Progenitor cell of endocrine pancreas (in vitro differentiated cells): ENCODE measurements around the gene KIRREL1. TPM values are rescaled to one million over a fixed set of nuclear protein-coding genes. Genes with fewer than 3 reads are reported as not detected.

Experiments
- DNase-seq: peaks from one replicate; pipeline ENCODE4 v3.0.0; 2021; ENCODE audit warnings: low spot score; ENCODE audit not compliant: unreplicated experiment
- H3K27ac Mint-ChIP-seq: 2 replicates; pipeline ENCODE4 v1.8.0; 2021; ENCODE audit warnings: mild to moderate bottlenecking, moderate library complexity, mixed read lengths
- H3K27me3 Mint-ChIP-seq: 2 replicates; pipeline ENCODE4 v1.8.0; 2021; ENCODE audit warnings: mixed read lengths
- H3K36me3 Mint-ChIP-seq: 2 replicates; pipeline ENCODE4 v1.8.0; 2022; ENCODE audit warnings: mixed read lengths; ENCODE audit not compliant: insufficient read depth
- H3K4me1 Mint-ChIP-seq: 2 replicates; pipeline ENCODE4 v1.8.0; 2021; ENCODE audit warnings: low read depth, mixed read lengths
- H3K4me3 Mint-ChIP-seq: 2 replicates; pipeline ENCODE4 v1.8.0; 2021; ENCODE audit warnings: low read depth, mild to moderate bottlenecking, moderate library complexity, mixed read lengths
- H3K9me3 Mint-ChIP-seq: 2 replicates; pipeline ENCODE4 v1.8.0; 2021; ENCODE audit warnings: low read depth, mixed read lengths
- total RNA-seq: library from RNA; stranded (reverse); gene quantifications from 2 replicates; pipeline ENCODE4 v1.2.1, GENCODE V29; 2021
- TF ChIP-seq, protein P1 (sequence below): fragments of 200-600 bp; sonication (generic); IDR thresholded peaks from one replicate; pipeline ENCODE4 v1.5.0; 2021; ENCODE audit warnings: antibody characterized with exemption, mild to moderate bottlenecking; ENCODE audit not compliant: unreplicated experiment

The KIRREL1 gene
- total RNA-seq, 1 donor from 2014 or later: 43.8 TPM

DNA sequence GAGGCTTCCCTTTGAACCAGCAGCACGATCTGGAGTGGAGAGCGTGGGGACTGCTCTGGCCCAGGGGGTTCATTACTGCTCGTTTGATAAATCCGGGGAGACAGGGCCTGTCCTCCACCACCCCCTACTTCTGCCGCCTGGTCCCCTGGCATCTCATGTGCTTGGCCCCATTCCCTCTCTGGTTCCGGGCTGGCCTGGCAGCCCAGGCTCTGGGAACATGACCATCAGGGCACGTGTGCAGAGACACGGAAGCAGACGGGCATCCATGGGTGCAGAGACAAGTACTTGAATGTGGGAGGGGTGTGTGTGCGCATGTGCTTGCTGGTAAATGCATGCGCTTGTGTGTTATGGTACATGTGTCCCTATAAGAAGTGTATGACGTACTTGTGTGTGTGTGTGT, 75.5 kb downstream of the KIRREL1 start:
- no peaks in the 10 kb centered on the region for H3K27me3 Mint-ChIP-seq
- TF ChIP-seq, protein P1, sequence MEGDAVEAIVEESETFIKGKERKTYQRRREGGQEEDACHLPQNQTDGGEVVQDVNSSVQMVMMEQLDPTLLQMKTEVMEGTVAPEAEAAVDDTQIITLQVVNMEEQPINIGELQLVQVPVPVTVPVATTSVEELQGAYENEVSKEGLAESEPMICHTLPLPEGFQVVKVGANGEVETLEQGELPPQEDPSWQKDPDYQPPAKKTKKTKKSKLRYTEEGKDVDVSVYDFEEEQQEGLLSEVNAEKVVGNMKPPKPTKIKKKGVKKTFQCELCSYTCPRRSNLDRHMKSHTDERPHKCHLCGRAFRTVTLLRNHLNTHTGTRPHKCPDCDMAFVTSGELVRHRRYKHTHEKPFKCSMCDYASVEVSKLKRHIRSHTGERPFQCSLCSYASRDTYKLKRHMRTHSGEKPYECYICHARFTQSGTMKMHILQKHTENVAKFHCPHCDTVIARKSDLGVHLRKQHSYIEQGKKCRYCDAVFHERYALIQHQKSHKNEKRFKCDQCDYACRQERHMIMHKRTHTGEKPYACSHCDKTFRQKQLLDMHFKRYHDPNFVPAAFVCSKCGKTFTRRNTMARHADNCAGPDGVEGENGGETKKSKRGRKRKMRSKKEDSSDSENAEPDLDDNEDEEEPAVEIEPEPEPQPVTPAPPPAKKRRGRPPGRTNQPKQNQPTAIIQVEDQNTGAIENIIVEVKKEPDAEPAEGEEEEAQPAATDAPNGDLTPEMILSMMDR: no peak
- peaks cover 2% of the 10 kb centered on the region for H3K36me3 Mint-ChIP-seq
- H3K9me3 Mint-ChIP-seq: no peaks in the 10 kb centered on the region
- H3K4me1 Mint-ChIP-seq: peaks cover 5% of the 10 kb centered on the region
- no peak overlapping the region for H3K4me3 Mint-ChIP-seq
- no peak for DNase-seq
- H3K27ac Mint-ChIP-seq: no peak overlapping the region

- Mint-ChIP-seq H3K36me3 (peaks cover 1% of the 10 kb centered on the region), H3K27me3 (no peaks in the 10 kb centered on the region), H3K4me1 (peaks cover 7% of the 10 kb centered on the region), H3K9me3 (no peaks in the 10 kb centered on the region), H3K4me3 (no peak overlapping the region), H3K27ac (no peak overlapping the region)
- TF ChIP-seq, protein P1: no peak
- no peak for DNase-seq
Measured at GRCh38 chr1:158071138-158071537, 77.7 kb downstream of the KIRREL1 start.

GRCh38 chr1:158075078-158075477, 81.6 kb downstream of the KIRREL1 start:
- no peaks in the 10 kb centered on the region for H3K27me3 Mint-ChIP-seq
- H3K9me3 Mint-ChIP-seq: no peaks in the 10 kb centered on the region
- no peak overlapping the region for H3K27ac Mint-ChIP-seq
- no peak for DNase-seq
- TF ChIP-seq, protein P1: no peak
- H3K4me1 Mint-ChIP-seq: peaks cover 10% of the 10 kb centered on the region
- H3K4me3 Mint-ChIP-seq: no peak overlapping the region
- H3K36me3 Mint-ChIP-seq: peaks cover 11% of the 10 kb centered on the region

GRCh38 chr1:158076441-158076840, 83.0 kb downstream of the KIRREL1 start:
- no peak for DNase-seq
- Mint-ChIP-seq H3K27me3 (no peaks in the 10 kb centered on the region), H3K9me3 (no peaks in the 10 kb centered on the region), H3K4me1 (peaks cover 10% of the 10 kb centered on the region), H3K36me3 (peaks cover 12% of the 10 kb centered on the region), H3K4me3 (no peak overlapping the region), H3K27ac (no peak overlapping the region)
- TF ChIP-seq, protein P1: no peak

DNA sequence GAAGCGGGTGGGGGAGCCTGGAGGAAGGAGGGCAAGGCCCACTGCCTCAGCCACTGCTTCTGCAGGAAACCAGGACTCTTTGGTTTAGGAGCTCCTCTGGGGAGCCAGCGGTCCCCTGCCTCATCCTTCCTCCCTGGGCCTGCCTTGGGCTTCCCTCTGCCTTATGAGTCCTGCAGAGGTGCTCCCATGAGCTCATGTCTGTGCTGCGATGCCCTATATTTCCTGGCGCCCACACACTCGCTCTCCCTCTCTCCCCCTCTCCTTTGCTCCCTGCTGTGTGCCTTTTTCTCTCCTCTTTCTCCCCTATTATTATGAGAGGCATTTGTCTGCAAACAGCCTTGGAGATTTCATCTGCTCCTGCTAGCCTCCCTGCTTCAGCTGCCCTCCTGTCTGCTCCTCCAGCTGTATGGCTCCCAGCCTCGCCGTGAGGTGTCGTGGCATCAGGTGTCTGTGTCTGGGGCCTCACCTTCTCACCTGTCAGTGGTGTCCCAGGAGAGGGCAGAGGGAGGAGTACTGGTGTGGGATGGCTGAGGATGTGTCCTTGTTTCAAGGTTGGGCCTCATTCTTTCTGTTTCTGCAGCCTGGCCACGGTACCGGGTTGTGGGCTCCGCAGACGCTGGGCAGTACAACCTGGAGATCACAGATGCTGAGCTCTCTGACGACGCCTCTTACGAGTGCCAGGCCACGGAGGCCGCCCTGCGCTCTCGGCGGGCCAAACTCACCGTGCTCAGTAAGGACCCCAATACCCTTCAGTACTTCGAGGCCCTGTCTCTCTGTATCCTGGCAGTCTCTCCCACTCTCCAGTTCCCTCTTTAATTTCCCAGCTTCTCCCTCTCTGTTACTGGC, 84.2 kb downstream of the KIRREL1 start:
- Mint-ChIP-seq H3K9me3 (no peaks in the 10 kb centered on the region), H3K4me3 (no peak overlapping the region), H3K36me3 (peaks cover 14% of the 10 kb centered on the region), H3K4me1 (peaks cover 10% of the 10 kb centered on the region), H3K27me3 (no peaks in the 10 kb centered on the region), H3K27ac (no peak overlapping the region)
- no peak for DNase-seq
- TF ChIP-seq, protein P1: no peak
